Prostate gland (tissue), 2 donors: ENCODE measurements around the gene PTRH2. TPM values are rescaled to one million over a fixed set of nuclear protein-coding genes. Genes with fewer than 3 reads are reported as not detected.

Source experiments
- DNase-seq: peaks from one replicate; pipeline ENCODE4 v3.0.0-alpha.2; 2019; ENCODE audit warnings: low spot score
- H3K27ac ChIP-seq, 2 donors: fragments of 200-600 bp; sonication (generic); 2 replicates each; pipeline ENCODE4 v1.5.1; 2017 to 2019
- H3K27me3 ChIP-seq: fragments of 200-600 bp; sonication (generic); replicated peaks from 2 replicates; pipeline ENCODE4 v1.5.1; 2019; ENCODE audit not compliant: insufficient read depth
- H3K36me3 ChIP-seq, 2 donors: fragments of 200-600 bp; sonication (generic); 1 replicate in 1 of 2; 2 replicates in 1 of 2; pipeline versions ENCODE4 v1.5.1 to v1.8.1; 2017 to 2019
- H3K4me1 ChIP-seq: fragments of 200-600 bp; sonication (generic); replicated peaks from 2 replicates; pipeline ENCODE4 v1.5.1; 2019
- H3K4me3 ChIP-seq, 2 donors: fragments of 200-600 bp; sonication (generic); 2 replicates each; pipeline ENCODE4 v1.5.1; 2017 to 2019
- H3K9me3 ChIP-seq: fragments of 200-600 bp; sonication (generic); 2 replicates; pipeline ENCODE4 v1.5.1; 2017
- CTCF ChIP-seq, 4 experiments: fragments of 200-600 bp in 2 of 4; fragments of 450-650 bp in 2 of 4; sonication (generic) in 2 of 4; IDR thresholded peaks; 1 replicate in 3 of 4; 2 replicates in 1 of 4; pipeline ENCODE4 v1.5.1; 2016 to 2019; ENCODE audit warnings: antibody characterized with exemption in 4 of 4, mild to moderate bottlenecking in 2 of 4, moderate library complexity in 2 of 4
- POLR2A ChIP-seq: fragments of 450-650 bp; IDR thresholded peaks from one replicate; pipeline ENCODE4 v1.6.1; 2016; ENCODE audit warnings: antibody characterized with exemption, mild to moderate bottlenecking
- POLR2AphosphoS5 ChIP-seq: sonication (generic); formaldehyde crosslinking; IDR thresholded peaks from one replicate; pipeline ENCODE4 v1.6.1; 2017; ENCODE audit warnings: antibody characterized with exemption
- WGBS: methylation state at CpG from one replicate; pipeline ENCODE4 v1.1.5; 2018; 5-methylcytosine and 5-hydroxymethylcytosine counted together
- intact Hi-C: fragments of 100-400 bp; cut with DNase I; formaldehyde crosslinking; loops from one replicate; pipeline ENCODE4 v1.14.2; 2022
- total RNA-seq, 2 donors: library from RNA; depleted of rRNA; stranded (reverse); fragments of >200 nt; gene quantifications; one replicate each; pipeline ENCODE4 v1.1.0, GENCODE V29; 2016

Gene PTRH2
- total RNA-seq, 2 donors from 2014 or later: 29.1 to 38.3 TPM

- no peak for DNase-seq
- Histone ChIP-seq H3K36me3 (no peaks in the 10 kb centered on the region), H3K27me3 (no peaks in the 10 kb centered on the region), H3K9me3 (no peaks in the 10 kb centered on the region), H3K4me3 (no peak overlapping the region), H3K4me1 (no peaks in the 10 kb centered on the region), H3K27ac (peak overlapping the region in 1 of 2 donors; percentile 73)
- 77% methylated on average over 7 of the region's 7 CpGs for WGBS
- TF ChIP-seq CTCF (IDR thresholded peaks at IDR 0.05): no peak
- intact Hi-C loops: loop anchor here (5.0 kb wide), 1 partner anchor 84 kb away; no protein-coding TSS in a partner anchor
Measured at GRCh38 chr17:59752922-59753321, 45.7 kb upstream of the PTRH2 start.

GRCh38 chr17:59752446-59752845, 45.2 kb upstream of the PTRH2 start:
- intact Hi-C loops: loop anchor here (5.0 kb wide), 1 partner anchor 85 kb away; no protein-coding TSS in a partner anchor
- TF ChIP-seq CTCF (IDR thresholded peaks at IDR 0.05): no peak
- TF ChIP-seq POLR2A: no peak
- TF ChIP-seq POLR2AphosphoS5: no peak

GRCh38 chr17:59751955-59752413, 44.8 kb upstream of the PTRH2 start:
- Histone ChIP-seq H3K4me3 (no peak overlapping the region), H3K9me3 (no peaks in the 10 kb centered on the region), H3K27me3 (no peaks in the 10 kb centered on the region), H3K27ac (peak overlapping the region in 1 of 2 donors; percentile 61), H3K36me3 (no peaks in the 10 kb centered on the region), H3K4me1 (no peaks in the 10 kb centered on the region)
- TF ChIP-seq CTCF (IDR thresholded peaks at IDR 0.05): no peak
- no peak for TF ChIP-seq POLR2AphosphoS5
- no peak for DNase-seq
- intact Hi-C loops: loop anchor here (5.0 kb wide), 1 partner anchor 85 kb away; no protein-coding TSS in a partner anchor
- 93% methylated on average over 11 of the region's 11 CpGs for WGBS

More at GRCh38 chr17:59752446-59752845, 45.2 kb upstream of the PTRH2 start:
- peak overlapping the region in 1 of 2 donors; percentile 61 for H3K27ac ChIP-seq
- no peaks in the 10 kb centered on the region for H3K27me3 ChIP-seq
- no peak overlapping the region for H3K4me3 ChIP-seq
- H3K9me3 ChIP-seq: no peaks in the 10 kb centered on the region
- no peaks in the 10 kb centered on the region for H3K4me1 ChIP-seq
- DNase-seq: no peak
- H3K36me3 ChIP-seq: no peaks in the 10 kb centered on the region

GRCh38 chr17:59748591-59748990, 41.4 kb upstream of the PTRH2 start:
- H3K36me3 ChIP-seq: no peaks in the 10 kb centered on the region
- H3K4me1 ChIP-seq: no peaks in the 10 kb centered on the region
- no peak overlapping the region for H3K4me3 ChIP-seq
- H3K9me3 ChIP-seq: no peaks in the 10 kb centered on the region
- no peaks in the 10 kb centered on the region for H3K27me3 ChIP-seq
- WGBS: 100% methylated on average over 1 of the region's 1 CpG
- no peak overlapping the region for H3K27ac ChIP-seq
- no peak for TF ChIP-seq POLR2A
- no peak for TF ChIP-seq POLR2AphosphoS5
- TF ChIP-seq CTCF (IDR thresholded peaks at IDR 0.05): no peak
- DNase-seq: no peak
- intact Hi-C loops: no loop called here

- Histone ChIP-seq H3K4me1 (no peaks in the 10 kb centered on the region), H3K4me3 (no peak overlapping the region), H3K9me3 (no peaks in the 10 kb centered on the region), H3K27me3 (no peaks in the 10 kb centered on the region), H3K36me3 (no peaks in the 10 kb centered on the region), H3K27ac (no peak overlapping the region)
- DNase-seq: no peak
- TF ChIP-seq POLR2AphosphoS5 (peak; percentile 24), CTCF (IDR thresholded peaks at IDR 0.05) (peak; percentile 41 to 77 (median 64)), POLR2A (no peak)
- intact Hi-C loops: no loop called here
- 87% methylated on average over 4 of the region's 4 CpGs for WGBS
Measured at GRCh38 chr17:59746849-59747445, 39.7 kb upstream of the PTRH2 start.
